NCI-H187 (cell line): ENCODE results near the gene CCDC51.
A peak's percentile ranks its signal among the peaks of the same experiment; 100 is the strongest.

Source experiments
- DNase-seq, 2 experiments: peaks; one replicate each; lab custom pipeline; 2025; lab: John Stamatoyannopoulos, UW

CCDC51 gene

DNA sequence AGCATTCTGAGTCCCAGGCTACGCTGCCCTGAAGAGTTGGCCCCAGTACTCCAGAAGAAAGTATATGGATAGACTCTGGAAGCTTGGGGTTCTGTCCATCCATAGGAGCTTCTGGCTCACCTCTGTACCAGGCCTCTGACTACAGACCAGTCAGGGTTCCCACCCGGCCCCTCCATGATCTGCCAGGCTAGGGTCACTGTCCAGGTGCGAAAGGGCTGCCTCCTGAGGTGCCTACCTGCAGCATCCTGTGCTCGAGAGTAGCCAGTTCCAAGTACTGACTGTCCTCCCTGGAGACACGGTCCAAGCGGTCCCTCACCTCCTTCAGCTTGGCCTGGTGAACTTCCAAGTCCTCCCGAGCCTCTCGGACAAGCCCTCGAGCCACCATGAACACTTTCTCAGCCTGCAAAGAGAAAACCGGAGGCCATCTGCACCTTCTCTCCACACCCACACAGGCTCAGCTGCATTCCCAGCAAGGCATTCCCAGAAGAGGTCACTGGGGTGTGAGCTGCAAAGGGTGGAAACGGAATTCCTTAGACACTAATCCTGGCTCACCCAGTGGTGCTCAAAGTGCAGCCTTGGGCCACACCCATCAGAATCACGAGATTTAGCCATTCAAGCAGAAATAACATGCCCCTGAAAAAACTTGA is 6.3 kb downstream of the CCDC51 start:
- no peak for DNase-seq

DNA sequence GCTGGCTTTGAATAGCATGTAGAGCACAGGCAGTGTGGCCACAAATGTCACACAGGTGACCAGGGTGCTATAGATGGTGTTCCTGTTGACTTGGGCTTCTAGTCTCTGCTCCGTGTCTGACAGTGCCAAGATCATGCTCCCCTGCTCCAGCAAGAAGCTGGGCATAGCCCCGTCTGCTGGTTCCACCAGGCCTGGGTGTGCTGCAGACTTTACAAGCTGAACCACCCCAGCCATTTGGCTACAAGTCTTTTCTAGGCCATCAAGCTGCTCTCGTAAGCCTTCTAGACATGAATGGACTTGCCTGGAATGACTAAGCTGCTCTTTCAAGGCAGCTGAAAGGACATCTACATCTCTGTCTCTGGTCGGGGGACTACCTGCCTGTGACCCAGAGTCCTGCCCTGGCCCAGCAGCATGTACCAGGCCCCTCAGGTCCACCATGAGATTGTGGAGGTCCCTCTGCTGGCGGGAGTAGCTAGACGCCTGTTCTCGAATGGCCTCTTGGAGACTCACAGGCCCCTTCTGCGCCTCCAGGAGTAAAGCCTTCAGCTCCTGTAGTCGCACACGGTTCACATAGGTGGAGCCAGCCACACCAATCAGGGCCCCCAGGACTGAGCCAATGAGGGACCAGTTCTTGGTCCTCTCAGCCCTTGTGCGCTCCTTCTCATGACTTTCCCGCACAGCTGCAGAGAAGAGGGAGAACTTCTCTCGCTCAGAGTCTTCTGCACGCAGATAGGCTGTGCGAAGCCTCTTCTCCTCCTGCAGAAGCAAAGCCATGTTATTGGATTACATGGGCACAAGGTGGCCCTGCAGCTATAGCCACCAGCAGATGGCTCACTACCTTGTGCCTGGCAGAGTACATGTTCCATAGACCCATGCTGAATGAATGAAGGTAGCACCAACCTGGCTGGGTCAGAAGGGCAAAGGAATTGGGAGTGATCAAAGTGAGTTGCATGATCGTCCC is 7.2 kb downstream of the CCDC51 start:
- no peak for DNase-seq

DNA sequence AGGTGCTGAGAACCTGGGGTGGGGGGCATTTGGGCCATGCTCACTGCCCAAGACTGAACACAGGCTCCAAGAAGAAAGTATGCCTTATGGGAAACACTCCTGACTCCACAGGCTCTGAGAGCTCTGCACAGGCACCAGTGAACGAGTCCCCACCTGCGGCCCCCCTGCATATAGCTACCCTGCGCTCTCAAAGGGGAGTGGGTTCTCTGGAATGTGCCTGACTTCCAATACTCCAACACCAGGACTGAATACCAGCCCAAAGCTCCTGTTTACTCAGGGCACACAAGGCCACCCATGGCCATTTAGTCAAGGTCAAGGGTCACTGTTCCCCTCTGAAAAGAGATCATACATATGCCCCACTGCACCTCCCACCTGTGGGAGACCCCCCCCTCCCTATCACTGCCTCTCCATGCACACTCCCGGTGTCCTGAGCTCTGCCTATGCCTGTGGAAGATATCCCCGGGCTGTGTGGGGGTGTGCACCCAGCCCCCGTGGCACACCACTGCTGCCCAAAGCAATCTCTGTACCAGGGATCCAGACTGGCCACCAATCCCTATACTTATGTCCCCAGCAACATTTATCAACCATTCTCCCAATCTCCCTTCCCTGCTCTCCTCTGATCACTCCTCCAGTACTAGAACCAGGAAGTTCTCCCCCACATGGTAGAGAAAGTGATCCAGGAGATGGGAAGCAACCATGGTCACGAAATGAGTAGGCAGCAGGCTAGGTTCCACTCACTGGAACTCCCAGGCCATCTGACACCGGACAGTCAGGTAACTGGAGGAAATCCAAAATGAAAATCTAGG is 8.5 kb downstream of the CCDC51 start:
- no peak for DNase-seq

DNA sequence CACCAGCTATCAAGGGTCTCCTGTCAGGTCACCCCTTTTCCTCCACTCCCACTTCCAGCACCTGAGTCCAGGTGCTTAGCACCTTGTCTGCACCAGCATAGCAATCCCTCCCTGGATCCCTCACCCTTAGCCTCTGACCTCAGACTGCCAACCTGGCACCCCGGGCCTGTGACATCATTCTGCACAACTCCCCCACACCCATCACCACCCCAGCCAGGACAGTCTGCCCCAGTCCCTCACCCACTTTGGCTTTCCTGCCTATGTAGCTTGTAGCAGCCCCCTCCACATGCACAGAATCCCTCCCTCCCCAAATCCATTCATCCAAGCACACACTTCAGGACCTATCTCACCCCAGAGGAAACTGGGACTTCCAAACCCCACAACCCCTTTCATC is 9.2 kb downstream of the CCDC51 start:
- DNase-seq = no peak

DNA sequence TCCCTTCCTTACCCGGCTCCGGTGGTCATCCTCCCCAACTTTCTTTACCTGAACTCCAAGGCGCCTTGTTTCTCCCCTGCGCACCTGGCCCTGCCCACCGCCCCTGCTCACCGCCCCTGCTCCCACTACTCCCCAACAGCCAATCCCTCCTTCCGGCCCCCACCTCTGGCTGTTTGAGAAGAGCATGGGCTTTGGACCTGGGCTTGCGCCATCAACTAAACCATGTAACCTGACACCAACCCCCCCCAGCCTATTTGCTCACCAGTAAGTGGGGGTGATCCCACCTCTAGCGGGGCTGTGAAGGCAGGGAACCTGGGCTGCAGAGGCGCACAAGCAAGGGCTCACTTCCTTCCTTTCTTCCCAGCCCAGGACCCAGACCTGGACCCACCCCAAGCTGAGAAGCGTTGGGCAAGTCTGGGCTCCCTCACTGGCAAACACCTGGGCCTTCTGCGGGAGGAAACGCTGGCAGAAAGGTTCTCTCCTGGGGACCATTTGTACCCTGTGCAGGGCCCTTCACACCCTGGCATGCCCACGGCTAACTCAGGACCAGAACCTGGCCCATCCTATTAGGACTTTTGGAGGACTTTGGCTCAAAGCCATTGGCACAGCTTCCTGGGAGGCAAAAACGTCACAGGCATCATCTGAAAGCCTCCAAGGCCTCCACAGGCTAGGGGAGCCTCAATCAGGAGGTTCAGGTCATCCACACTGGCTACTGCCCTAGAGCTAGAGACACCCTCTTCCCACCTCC is 9.8 kb downstream of the CCDC51 start, which contains the start of gene PLXNB1:
TSS of gene PLXNB1 (minus strand) at position 127 of the 748 bp plus-strand sequence. CDS start 5,475 bp downstream, outside the sequence.
- peak in 1 of 2 experiments; percentile 17 for DNase-seq

DNA sequence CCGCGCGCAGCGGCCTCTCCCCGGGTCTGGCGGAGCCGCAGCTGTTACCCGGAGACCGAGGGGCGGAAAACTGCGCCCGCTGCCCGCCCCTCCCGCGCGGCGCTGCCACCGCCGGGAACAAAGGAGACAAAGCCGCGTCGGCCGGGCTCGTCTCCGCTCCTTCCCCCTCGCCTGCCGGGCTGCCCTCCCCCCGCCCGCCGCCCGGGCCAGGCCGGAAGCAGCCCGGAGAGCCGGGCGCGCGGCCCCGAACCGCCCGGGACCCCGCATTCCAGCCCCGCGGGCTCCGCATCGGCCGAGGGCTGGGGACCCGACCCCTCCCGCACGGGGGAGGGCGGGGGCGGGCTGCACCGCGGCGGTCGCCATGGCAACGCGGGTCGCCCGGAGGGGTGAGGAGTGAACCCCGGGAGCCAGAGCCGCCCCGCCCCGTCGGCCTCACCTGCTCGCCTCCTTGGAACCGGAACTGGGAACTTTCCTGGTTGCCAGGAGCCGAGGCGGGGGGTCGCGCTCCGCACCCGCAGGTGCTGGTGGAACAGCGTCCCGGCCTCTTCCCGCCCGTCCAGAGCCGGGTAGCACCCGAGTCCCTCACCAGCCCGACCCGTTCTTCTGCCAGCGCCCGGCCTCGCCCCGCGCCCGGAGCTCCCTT is 10.5 kb downstream of the CCDC51 start:
- peak; percentile 16 to 38 for DNase-seq

DNA sequence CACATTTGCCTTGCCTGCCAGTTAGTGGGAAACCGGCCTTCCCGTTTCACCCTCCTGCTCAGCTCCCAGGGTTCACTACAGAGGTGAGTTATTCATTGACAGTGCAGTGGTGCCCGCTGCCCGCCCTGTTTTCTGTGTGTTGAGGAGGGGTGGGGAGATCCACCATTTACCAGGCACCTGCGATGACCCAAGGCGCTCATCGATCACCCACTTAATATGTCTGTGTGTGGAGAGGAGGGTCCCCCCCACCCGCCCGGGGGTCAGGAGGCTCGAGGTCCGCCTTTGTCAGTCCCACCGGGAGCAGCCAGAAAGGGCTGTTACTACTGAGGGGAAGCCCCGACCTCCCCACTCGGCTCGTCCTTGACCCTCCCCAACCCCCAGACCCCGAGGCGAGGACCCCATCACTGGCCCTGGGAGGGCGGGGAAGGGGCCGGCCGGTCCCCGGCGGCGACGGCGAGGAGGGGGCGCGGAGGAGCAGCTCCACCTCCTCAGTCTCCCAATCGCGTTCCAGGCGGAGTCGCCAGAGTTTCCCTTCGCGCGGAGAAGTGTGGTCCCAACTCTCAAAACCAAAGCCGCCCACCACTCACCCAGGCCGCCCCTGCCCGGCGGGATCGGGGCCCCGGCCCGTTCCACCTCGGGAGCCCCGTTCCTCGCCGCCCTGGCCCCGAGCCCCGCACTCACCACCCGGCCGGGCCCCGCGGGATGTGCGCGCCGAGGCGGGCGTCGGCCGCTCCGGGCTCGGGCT is 11.2 kb downstream of the CCDC51 start:
- peak in 1 of 2 experiments; percentile 0 for DNase-seq

DNA sequence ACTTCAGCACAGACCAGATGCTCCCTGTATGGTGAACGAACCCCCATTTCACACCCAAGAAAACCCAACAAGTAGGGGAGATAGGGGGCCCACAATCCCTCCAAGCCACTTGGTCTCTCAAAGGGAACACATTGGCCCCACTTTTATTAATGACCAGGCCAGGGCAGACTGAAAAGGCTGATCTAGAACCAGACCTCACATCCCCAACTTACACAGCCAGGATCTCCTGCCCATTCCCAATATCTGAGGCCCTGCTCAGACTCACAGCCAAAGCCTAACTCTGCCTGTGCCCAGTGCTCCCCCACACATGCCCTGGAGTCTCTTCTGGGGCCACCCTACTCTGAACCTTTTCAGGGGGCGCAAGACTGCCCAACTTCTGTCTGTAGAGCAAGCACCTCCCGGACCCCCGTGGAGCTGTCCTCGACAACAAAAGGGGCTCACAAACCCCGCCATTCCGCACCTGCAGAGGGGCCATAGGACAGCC is 11.8 kb downstream of the CCDC51 start:
- no peak for DNase-seq

DNA sequence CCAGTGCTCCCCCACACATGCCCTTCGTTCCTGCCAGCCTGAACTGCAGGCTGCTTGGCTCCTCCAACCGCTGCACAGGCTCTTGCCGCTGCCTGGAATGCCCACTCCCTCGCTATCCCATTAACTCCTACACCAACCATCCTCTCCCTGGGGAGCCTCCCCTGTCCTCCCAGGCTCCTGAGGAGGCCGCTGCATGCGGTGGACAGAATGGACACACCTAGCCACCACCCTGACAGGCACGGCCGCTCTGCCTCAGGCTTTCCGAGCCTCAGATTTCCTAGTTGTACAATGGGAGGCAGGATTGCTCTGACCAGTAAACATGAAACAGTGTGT is 12.3 kb downstream of the CCDC51 start:
- DNase-seq = no peak

DNA sequence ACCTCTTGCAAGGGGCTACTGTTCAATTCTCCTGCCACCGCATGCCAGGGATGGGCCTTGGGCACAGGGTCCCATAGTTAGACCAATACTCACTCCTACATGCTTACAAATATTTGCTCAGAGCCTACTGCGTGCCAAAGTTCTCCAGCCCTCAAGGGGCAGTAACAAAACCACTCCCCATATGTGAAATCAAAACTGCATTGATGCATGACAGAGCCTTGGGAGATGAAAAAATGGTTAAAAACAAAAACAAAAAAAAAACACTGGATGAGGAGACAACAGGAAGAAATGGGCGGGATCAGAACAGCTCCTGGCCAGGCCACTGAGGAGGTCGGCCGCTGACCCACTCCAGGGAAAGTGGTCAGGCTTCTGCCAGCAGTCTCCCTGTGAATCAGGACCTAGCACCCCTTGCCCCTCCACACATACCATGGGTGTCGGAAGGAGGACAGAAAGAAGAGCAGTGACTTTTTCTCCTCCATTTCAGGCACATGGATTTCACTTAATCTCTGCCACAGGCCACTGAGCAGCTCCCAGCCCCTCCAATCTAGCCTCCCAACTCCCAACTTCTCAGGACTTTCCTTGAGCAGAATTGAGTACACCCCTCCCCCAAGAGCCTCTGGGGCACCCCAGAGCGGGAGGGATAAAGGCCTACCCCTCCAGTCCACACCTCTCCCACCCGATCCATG is 12.8 kb downstream of the CCDC51 start:
- no peak for DNase-seq

DNA sequence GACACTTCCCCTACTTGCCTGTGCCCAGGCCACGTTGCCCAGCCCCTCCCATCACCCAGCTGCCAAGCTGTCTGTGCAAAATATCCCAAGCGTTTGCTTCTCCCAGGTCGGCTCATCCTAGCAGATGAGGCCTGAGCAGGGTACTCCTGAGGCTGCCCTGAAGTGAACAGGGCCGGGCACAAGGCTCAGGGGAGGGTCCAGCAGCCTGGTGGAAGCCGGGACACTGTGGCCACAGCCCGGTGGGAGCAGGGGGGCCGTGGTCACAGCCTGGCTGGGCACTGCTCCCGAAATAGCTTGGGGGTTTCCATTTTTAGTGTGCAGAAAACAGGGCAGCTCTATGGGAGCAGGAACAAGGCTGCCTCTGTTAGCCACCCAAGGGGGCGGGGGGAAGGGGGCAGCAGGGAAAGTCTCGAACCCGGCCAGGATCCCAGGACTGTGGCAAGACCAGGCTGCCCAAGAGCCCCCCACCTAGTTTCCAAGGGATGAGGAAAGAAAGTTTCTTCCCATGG is 13.5 kb downstream of the CCDC51 start:
- no peak for DNase-seq

DNA sequence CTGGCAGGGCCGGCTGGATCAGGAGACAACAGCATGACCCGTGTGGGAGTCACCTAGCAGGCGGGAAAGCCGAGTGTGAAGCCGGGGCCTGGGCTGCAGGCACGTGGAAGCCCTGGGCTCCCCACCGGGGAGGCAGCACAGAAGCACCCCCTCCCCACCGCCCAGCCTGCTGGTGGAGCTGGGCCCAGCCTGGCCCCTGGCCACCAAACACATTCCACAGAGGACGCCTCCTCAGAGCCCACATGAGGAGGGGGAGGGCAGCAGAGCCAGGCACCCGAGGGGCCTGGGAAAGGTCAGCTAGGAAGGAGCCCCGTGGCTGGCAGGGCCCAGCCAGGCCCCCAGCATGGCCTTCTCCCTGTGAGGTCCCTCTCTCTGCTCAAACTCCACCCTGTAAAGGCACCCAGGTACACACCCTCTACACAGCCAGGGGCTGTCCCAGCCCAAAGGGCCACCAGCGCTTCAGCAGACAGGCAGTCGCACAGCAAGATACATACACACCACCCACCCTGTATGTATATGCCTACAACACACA is 14.6 kb downstream of the CCDC51 start:
- no peak for DNase-seq

DNA sequence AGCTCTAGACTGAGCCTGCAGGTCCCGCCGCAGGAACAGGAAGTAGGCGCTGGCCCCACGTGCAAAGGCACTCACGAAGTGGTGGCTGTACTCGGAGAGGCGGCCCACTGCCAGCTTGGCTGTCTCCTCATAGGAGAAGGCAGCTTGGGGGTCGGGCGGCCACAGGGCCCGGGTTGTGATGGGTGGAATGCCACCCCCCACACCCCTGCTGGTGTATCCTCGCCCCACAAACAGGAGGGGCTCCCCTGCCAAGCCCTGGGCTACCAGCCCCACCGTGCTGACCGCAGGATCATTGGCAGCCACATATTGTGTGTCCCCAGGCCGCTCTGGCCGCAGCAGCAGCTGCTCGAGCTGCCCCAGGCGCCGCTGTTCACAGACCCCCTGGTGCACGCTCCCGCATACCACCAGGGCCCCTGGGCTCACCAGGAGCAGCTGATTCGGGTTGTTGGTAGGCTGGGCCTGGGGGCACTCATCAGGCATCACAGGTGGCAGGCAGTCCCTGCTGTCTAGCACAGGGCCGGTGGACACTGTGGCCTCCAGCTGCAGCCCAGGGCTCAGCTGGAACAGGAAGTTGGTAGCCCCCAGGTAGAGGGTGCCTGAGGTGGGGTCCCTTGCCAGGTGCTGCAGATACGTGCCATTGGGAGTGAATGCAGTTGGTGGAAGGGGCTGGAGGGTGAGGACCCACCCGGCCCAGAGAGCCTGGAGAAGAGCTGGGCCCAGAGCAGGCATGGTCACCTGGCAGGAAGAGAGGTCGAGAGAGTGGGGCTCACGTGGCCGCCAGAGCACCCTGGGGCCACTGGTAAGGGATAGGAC is 15.8 kb downstream of the CCDC51 start:
- DNase-seq = no peak

DNA sequence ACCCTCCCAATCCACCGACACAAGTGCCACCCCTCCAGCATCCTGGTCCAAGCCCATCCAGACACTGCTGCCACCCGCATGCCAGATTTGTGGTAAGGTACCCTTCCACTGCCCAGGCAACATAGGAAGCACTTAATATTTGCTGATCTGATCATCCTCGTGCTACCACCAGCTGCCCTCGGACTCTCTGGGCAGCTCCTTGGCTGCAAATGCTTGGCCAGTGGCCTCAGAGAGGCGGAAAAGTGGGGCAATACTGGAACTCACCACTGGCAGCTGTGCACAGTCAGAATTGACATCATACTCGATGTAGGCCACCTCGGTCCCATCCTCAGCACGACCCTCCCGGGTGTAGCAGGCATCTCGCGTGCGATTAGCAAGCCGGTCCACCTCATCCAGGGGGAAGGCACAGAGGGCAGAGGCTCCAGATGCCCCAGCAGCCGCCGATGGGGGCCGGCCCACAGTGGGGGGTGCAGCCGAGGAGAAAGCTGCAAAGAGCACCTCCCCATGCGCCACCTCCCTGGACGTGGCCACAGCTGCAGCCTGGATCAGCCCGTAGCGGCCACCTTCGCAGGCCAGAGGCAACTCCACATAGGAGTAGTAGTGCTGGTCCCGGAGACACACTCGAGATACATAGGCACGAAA is 16.6 kb downstream of the CCDC51 start:
- DNase-seq = no peak

DNA sequence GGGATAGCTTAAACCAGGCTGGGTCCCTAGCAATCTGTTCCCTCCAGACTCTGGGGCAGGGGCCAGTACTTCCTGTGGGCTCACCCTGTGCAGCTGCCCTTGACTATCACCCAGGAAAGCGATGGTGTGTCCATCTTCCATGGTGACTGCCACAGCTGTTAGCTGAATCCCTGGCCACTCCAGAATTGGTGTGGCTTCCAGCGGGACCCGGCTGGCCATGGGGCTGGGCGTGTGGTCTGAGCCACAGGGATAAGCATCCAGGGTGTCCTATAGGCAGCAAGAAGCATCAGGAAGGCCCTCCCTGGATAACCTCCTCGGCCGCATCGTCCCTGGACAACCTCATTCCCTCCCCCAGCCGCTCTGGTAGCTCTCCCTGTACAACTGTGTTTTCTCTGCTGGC is 17.2 kb downstream of the CCDC51 start:
- no peak for DNase-seq

DNA sequence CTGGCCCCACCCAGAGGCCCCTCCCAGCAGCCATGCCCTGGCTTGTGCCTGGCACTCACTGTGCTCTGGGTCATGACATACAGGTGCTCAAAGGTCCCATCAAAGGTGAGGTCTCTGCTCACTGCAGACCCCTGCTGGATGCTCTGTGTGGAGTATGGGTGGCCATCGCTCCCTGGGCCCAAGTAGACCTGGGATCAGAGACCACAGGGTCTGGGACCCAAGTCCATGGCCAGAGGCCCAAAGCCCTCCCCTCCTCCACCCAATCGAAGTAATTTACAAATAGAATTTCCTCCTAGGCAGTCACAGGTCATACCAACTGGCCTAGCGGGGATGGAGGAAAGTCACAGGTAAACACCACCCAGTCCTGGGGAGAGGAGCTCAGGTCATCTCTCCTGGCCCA is 17.6 kb downstream of the CCDC51 start:
- no peak for DNase-seq

DNA sequence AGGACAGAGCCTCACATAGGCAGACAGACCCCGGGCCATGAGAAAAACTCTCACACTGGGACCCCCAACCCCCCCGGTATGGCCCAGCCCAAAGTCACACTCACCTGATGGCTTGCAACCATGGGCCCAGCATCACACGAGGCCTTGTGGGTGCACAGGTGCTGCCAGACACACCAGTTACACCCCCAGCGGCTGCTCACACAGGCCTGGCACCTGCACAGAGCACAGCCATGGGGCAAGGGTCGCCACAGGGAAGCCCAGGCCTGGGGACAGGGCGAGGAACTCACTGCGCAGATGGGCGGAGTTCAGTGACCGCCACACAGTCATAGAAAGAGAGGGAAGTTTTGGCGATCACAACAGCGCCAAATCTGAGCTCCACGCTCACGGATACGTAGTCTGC is 19.4 kb downstream of the CCDC51 start:
- no peak for DNase-seq

DNA sequence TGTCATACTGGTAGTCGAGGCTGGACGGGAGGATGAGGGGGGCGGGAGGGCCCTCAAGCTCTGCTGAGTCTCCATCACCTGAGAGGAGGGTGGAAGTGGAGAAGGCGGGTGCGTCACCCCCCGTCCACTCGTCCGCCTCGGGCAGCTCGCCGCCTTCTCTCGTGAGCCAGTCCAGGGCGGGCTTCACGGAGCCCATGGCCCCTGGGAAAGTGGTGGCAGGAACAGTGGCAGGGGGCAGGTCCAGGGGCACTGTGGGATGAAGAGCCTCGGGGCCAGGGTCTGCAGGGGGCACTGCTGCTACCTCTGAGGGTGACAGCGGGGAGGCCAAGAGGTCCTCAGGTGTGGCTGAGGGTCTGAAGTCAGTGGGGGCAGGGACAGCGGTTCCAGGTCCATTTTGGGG is 20.3 kb downstream of the CCDC51 start:
- no peak for DNase-seq
